ENCODE data around the gene ORAI2.
"Not testable (repeated sequence)": the region's sequence is repeated elsewhere in the genome, so short reads cannot be mapped to it uniquely, and the experiment has no call there.

The ORAI2 gene

GRCh38 chr7:102447311-102447710 lies 13.9 kb downstream of the ORAI2 start:
- TF ChIP-seq, protein P1, sequence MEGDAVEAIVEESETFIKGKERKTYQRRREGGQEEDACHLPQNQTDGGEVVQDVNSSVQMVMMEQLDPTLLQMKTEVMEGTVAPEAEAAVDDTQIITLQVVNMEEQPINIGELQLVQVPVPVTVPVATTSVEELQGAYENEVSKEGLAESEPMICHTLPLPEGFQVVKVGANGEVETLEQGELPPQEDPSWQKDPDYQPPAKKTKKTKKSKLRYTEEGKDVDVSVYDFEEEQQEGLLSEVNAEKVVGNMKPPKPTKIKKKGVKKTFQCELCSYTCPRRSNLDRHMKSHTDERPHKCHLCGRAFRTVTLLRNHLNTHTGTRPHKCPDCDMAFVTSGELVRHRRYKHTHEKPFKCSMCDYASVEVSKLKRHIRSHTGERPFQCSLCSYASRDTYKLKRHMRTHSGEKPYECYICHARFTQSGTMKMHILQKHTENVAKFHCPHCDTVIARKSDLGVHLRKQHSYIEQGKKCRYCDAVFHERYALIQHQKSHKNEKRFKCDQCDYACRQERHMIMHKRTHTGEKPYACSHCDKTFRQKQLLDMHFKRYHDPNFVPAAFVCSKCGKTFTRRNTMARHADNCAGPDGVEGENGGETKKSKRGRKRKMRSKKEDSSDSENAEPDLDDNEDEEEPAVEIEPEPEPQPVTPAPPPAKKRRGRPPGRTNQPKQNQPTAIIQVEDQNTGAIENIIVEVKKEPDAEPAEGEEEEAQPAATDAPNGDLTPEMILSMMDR (conservative IDR thresholded peaks at IDR 0.05; ENCODE audit: low read length), result no peak
- H3K4me3 ChIP-seq (ENCODE audit: low read length), result no peak overlapping the region
- no peak for DNase-seq (ENCODE audit: low read depth)

DNA sequence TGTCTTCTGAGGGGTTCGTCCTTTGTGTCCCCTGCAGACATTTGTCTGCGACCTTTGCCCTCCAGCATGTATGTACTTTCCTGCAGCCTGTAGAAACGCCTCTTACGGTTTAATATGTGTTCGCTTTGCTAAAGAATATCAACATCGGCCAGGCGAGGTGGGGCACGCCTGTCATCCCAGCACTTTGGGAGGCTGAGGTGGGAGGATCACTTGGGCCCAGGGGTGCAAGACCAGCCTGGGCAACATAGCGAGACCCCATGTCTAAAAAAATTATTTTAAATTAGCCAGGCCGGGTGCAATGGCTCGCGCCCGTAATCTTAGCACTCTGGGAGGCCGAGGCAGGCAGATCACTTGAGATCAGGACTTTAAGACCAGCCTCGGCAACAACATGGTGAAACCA lies 15.8 kb downstream of the ORAI2 start:
- no peak for DNase-seq (ENCODE audit: low read depth)
- TF ChIP-seq, protein P1 (conservative IDR thresholded peaks at IDR 0.05; ENCODE audit: low read length), result no peak
- no peak overlapping the region for H3K4me3 ChIP-seq (ENCODE audit: low read length)

DNA sequence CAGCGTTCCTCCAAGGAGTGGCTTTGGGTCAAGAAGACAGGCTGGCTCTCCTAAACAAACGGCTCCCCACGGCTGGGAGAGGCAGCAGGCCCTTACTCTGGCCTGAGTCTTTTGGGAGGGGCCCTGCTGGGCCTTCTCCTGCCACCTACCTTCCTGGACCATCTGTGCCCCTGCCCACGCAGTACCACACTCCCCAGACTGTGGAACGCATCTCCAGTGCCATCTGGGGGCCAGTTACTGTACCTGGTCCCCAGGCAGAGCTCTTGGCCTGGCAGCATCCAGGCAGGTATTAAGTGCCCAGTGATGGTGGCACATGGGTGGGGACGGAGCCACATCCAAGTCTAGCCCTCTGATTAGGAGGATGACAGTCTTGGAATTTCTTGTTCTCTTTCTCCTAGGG lies 16.9 kb downstream of the ORAI2 start:
- H3K4me3 ChIP-seq (ENCODE audit: low read length), result no peak overlapping the region
- no peak for DNase-seq (ENCODE audit: low read depth)
- TF ChIP-seq, protein P1 (conservative IDR thresholded peaks at IDR 0.05; ENCODE audit: low read length), result peak; percentile 6; the same call in 1 of the 2 replicates

GRCh38 chr7:102451371-102452054 lies 18.1 kb downstream of the ORAI2 start:
- TF ChIP-seq, protein P1 (conservative IDR thresholded peaks at IDR 0.05; ENCODE audit: low read length), result no peak
- H3K4me3 ChIP-seq (ENCODE audit: low read length), result no peak overlapping the region
- peak; percentile 8 for DNase-seq (ENCODE audit: low read depth)

DNA sequence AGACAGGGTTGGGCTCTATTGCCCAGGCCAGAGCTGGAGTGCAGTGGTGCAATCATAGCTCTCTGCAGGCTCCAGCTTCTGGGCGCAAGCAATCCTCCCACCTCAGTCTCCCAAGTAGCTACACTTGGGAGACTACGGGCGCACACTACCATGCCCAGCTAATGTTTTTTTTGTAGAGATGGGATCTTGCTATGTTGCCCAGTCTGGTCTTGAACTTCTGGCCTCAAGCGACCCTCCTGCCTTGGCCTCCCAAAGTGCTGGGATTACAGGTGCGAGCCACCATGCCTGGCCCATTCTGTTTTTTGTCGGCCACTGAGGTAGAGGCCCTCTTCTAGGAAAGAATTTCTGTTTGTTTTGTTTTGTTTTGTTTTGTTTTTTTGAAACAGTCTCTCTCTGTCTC lies 19.1 kb downstream of the ORAI2 start:
- H3K4me3 ChIP-seq (ENCODE audit: low read length), result no peak overlapping the region
- no peak for DNase-seq (ENCODE audit: low read depth)
- TF ChIP-seq, protein P1 (conservative IDR thresholded peaks at IDR 0.05; ENCODE audit: low read length), result no peak

GRCh38 chr7:102453319-102453718 lies 19.9 kb downstream of the ORAI2 start:
- no peak for DNase-seq (ENCODE audit: low read depth)
- H3K4me3 ChIP-seq (ENCODE audit: low read length), result no peak overlapping the region
- TF ChIP-seq, protein P1 (conservative IDR thresholded peaks at IDR 0.05; ENCODE audit: low read length), result no peak

GRCh38 chr7:102454468-102454867 lies 21.1 kb downstream of the ORAI2 start:
- TF ChIP-seq, protein P1 (conservative IDR thresholded peaks at IDR 0.05; ENCODE audit: low read length), result no peak
- no peak overlapping the region for H3K4me3 ChIP-seq (ENCODE audit: low read length)
- no peak for DNase-seq (ENCODE audit: low read depth)

DNA sequence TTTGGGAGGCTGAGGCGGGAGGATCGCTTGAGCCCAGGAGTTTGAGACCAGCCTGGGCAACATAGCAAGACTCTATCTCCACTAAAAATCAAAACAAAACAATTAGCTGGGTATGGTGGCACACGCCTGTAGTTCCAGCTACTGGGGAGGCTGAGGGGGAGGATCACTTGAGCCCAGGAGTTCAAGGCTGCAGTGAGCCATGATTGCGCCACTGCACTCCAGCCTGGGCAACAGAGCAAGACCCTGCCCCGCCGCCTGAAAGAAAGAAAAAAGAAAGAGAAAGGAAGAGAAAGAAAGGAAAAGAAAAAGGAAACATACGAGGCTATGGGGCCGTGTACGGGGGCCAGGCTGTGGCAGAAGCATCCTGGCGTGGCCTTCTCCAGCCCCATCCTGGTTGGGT lies 21.6 kb downstream of the ORAI2 start:
- not testable (repeated sequence) for DNase-seq (ENCODE audit: low read depth); H3K4me3 ChIP-seq (ENCODE audit: low read length)

Measured in AG10803 (cell line).